WTC11 (cell line): ENCODE data around the gene HPN.

ENCODE experiments used
- ELF4 ChIP-seq: sonication (generic); formaldehyde crosslinking; IDR thresholded peaks from 2 replicates; pipeline ENCODE4 v1.8.1; 2022; ENCODE audit warnings: low read depth, mild to moderate bottlenecking, moderate library complexity, missing genetic modification reagents
- NFYB ChIP-seq: sonication (generic); formaldehyde crosslinking; conservative IDR thresholded peaks from 2 replicates; pipeline ENCODE4 v1.8.0; 2022; ENCODE audit warnings: low read depth, missing genetic modification reagents
- RELA ChIP-seq: sonication (generic); formaldehyde crosslinking; IDR thresholded peaks from 2 replicates; pipeline ENCODE4 v1.8.1; 2022; ENCODE audit warnings: missing genetic modification reagents, mild to moderate bottlenecking, borderline replicate concordance
- SP1 ChIP-seq: sonication (generic); formaldehyde crosslinking; conservative IDR thresholded peaks from 2 replicates; pipeline ENCODE4 v1.8.1; 2022; ENCODE audit warnings: missing genetic modification reagents
- TF ChIP-seq, protein P1 (sequence below): fragments of 200-600 bp; IDR thresholded peaks from 2 replicates; pipeline ENCODE4 v1.8.0; 2022; ENCODE audit warnings: antibody characterized with exemption
- TF ChIP-seq, protein P2 (sequence below): sonication (generic); formaldehyde crosslinking; IDR thresholded peaks from 2 replicates; pipeline ENCODE4 v1.8.1; 2022; ENCODE audit warnings: mild to moderate bottlenecking, missing genetic modification reagents, moderate library complexity, borderline replicate concordance
- TF ChIP-seq, protein P3 (sequence below): sonication (generic); formaldehyde crosslinking; IDR thresholded peaks from 2 replicates; pipeline ENCODE4 v1.8.1; 2023; ENCODE audit warnings: mild to moderate bottlenecking, missing genetic modification reagents, borderline replicate concordance
- TF ChIP-seq, protein P4 (sequence below): sonication (generic); formaldehyde crosslinking; IDR thresholded peaks from 2 replicates; pipeline ENCODE4 v1.8.0; 2022; ENCODE audit warnings: mild to moderate bottlenecking, missing genetic modification reagents
- TF ChIP-seq, protein P5 (sequence below): sonication (generic); formaldehyde crosslinking; IDR thresholded peaks from 2 replicates; pipeline ENCODE4 v1.8.0; 2023; ENCODE audit warnings: missing genetic modification reagents
- TF ChIP-seq, protein P6 (sequence below): fragments of 250-450 bp; sonication (Bioruptor Pico); IDR thresholded peaks from 2 replicates; pipeline ENCODE4 v2.1.2; 2022; ENCODE audit warnings: mild to moderate bottlenecking, moderate library complexity

DNA sequence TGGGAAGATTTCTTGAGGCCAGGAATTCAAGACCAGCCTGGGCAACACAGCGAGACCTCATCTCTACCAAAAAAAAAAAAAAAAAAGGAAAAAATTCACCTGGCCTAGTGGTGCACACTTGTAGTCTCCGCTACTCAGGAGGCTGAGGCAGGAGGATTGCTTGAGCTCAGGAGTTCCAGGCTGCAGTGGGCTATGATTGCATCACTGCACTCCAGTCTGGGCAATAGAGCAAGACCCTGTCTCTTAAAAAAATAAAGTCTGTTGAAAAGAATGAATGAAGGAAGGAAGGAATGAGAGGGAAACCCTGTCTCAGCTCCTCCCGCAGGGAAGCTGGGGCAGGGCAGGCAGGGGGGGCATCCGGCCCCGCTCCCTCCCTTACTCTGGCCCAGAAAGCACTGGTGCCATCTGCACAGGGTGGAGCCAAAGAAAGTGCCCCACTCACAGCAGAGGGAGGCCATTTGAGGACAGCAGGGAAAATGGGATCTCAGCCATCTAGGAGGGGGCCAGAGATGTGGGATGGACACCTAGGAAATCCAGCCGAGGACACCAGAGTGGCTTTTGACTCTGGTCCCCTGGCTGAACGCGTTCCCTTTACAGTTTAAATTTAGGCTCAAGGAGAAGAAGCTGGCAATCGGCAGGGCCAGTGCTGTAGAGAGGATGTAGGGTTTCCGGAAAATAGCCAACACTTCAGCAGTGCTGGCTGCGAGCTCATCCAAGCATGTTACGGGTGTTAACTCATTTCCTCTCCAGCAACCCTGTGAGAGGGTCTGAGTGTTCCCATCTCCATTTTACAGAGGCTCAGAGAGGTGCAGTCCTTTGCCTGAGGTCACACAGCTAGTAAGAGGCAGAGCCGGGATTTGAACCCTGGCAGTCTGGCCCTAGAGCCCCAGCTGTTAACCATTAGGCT lies 3.6 kb upstream of the HPN start:
- TF ChIP-seq, protein P1, sequence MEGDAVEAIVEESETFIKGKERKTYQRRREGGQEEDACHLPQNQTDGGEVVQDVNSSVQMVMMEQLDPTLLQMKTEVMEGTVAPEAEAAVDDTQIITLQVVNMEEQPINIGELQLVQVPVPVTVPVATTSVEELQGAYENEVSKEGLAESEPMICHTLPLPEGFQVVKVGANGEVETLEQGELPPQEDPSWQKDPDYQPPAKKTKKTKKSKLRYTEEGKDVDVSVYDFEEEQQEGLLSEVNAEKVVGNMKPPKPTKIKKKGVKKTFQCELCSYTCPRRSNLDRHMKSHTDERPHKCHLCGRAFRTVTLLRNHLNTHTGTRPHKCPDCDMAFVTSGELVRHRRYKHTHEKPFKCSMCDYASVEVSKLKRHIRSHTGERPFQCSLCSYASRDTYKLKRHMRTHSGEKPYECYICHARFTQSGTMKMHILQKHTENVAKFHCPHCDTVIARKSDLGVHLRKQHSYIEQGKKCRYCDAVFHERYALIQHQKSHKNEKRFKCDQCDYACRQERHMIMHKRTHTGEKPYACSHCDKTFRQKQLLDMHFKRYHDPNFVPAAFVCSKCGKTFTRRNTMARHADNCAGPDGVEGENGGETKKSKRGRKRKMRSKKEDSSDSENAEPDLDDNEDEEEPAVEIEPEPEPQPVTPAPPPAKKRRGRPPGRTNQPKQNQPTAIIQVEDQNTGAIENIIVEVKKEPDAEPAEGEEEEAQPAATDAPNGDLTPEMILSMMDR, result no peak
- TF ChIP-seq, protein P2, sequence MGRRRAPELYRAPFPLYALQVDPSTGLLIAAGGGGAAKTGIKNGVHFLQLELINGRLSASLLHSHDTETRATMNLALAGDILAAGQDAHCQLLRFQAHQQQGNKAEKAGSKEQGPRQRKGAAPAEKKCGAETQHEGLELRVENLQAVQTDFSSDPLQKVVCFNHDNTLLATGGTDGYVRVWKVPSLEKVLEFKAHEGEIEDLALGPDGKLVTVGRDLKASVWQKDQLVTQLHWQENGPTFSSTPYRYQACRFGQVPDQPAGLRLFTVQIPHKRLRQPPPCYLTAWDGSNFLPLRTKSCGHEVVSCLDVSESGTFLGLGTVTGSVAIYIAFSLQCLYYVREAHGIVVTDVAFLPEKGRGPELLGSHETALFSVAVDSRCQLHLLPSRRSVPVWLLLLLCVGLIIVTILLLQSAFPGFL, result no peak
- TF ChIP-seq RELA, result no peak
- TF ChIP-seq ELF4 (CRISPR knock-in tag), result no peak
- TF ChIP-seq, protein P3, sequence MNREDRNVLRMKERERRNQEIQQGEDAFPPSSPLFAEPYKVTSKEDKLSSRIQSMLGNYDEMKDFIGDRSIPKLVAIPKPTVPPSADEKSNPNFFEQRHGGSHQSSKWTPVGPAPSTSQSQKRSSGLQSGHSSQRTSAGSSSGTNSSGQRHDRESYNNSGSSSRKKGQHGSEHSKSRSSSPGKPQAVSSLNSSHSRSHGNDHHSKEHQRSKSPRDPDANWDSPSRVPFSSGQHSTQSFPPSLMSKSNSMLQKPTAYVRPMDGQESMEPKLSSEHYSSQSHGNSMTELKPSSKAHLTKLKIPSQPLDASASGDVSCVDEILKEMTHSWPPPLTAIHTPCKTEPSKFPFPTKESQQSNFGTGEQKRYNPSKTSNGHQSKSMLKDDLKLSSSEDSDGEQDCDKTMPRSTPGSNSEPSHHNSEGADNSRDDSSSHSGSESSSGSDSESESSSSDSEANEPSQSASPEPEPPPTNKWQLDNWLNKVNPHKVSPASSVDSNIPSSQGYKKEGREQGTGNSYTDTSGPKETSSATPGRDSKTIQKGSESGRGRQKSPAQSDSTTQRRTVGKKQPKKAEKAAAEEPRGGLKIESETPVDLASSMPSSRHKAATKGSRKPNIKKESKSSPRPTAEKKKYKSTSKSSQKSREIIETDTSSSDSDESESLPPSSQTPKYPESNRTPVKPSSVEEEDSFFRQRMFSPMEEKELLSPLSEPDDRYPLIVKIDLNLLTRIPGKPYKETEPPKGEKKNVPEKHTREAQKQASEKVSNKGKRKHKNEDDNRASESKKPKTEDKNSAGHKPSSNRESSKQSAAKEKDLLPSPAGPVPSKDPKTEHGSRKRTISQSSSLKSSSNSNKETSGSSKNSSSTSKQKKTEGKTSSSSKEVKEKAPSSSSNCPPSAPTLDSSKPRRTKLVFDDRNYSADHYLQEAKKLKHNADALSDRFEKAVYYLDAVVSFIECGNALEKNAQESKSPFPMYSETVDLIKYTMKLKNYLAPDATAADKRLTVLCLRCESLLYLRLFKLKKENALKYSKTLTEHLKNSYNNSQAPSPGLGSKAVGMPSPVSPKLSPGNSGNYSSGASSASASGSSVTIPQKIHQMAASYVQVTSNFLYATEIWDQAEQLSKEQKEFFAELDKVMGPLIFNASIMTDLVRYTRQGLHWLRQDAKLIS (CRISPR knock-in tag), result no peak
- TF ChIP-seq, protein P4, sequence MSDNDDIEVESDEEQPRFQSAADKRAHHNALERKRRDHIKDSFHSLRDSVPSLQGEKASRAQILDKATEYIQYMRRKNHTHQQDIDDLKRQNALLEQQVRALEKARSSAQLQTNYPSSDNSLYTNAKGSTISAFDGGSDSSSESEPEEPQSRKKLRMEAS (CRISPR knock-in tag), result no peak
- TF ChIP-seq, protein P5, sequence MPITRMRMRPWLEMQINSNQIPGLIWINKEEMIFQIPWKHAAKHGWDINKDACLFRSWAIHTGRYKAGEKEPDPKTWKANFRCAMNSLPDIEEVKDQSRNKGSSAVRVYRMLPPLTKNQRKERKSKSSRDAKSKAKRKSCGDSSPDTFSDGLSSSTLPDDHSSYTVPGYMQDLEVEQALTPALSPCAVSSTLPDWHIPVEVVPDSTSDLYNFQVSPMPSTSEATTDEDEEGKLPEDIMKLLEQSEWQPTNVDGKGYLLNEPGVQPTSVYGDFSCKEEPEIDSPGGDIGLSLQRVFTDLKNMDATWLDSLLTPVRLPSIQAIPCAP (CRISPR knock-in tag), result no peak
- TF ChIP-seq, protein P6, sequence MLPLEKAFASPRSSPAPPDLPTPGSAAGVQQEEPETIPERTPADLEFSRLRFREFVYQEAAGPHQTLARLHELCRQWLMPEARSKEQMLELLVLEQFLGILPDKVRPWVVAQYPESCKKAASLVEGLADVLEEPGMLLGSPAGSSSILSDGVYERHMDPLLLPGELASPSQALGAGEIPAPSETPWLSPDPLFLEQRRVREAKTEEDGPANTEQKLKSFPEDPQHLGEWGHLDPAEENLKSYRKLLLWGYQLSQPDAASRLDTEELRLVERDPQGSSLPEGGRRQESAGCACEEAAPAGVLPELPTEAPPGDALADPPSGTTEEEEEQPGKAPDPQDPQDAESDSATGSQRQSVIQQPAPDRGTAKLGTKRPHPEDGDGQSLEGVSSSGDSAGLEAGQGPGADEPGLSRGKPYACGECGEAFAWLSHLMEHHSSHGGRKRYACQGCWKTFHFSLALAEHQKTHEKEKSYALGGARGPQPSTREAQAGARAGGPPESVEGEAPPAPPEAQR (CRISPR knock-in tag), result no peak
- TF ChIP-seq NFYB (CRISPR knock-in tag), result no peak
- TF ChIP-seq SP1 (CRISPR knock-in tag), result no peak
